HG02623 (cell line): Measurements from ENCODE around the gene ZRSR2.
"Not testable (repeated sequence)": the region's sequence is repeated elsewhere in the genome, so short reads cannot be mapped to it uniquely, and the experiment has no call there.

Experiments used
- ATAC-seq: cut with Tn5 transposase; IDR thresholded peaks from one replicate; pipeline ENCODE4 v1.9.1; 2021; ENCODE audit warnings: moderate library complexity; ENCODE audit not compliant: unreplicated experiment

Gene ZRSR2, protein sequence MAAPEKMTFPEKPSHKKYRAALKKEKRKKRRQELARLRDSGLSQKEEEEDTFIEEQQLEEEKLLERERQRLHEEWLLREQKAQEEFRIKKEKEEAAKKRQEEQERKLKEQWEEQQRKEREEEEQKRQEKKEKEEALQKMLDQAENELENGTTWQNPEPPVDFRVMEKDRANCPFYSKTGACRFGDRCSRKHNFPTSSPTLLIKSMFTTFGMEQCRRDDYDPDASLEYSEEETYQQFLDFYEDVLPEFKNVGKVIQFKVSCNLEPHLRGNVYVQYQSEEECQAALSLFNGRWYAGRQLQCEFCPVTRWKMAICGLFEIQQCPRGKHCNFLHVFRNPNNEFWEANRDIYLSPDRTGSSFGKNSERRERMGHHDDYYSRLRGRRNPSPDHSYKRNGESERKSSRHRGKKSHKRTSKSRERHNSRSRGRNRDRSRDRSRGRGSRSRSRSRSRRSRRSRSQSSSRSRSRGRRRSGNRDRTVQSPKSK

DNA sequence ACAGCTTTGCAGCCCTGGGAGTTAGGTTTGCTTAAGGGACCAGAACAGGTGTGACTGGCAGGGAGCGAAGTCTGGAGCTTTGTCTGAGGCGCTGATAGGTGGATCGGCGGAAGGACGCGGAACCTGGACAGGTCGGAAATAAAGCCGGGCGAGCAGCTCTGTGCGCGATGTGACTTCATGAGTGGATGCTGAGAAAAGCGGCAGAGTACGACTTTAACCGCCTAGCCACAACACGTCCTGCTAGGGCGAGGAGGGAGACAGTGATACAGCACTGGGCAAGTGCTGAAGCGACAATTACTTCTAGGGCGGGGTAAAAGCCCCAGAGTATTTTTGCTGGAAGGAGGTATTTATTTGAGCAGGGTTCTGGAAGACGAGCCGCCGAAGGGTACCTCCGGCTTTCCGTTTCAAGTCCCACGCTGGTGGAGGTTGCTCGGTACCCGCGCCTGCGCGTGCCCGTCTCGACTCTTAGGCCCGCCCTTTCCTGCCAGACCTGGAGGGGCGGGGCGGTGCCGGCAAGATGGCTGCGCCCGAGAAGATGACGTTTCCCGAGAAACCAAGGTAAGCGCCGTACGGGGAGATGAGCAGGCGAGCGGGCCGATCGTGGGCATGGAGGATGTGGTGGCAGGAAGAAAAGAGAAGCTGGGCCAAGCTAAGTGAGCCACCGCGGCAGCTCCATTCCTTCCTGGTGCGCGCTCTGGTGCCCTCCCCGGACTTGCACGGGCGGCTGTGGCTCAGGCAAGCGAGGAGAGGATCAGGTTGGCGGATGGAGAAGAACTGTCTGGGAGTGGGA lies at the start of gene ZRSR2:
TSS of gene ZRSR2 (plus strand) at position 506 of the 790 bp plus-strand sequence. CDS start at position 518, 12 bp downstream.
- peak; percentile 92 for ATAC-seq

DNA sequence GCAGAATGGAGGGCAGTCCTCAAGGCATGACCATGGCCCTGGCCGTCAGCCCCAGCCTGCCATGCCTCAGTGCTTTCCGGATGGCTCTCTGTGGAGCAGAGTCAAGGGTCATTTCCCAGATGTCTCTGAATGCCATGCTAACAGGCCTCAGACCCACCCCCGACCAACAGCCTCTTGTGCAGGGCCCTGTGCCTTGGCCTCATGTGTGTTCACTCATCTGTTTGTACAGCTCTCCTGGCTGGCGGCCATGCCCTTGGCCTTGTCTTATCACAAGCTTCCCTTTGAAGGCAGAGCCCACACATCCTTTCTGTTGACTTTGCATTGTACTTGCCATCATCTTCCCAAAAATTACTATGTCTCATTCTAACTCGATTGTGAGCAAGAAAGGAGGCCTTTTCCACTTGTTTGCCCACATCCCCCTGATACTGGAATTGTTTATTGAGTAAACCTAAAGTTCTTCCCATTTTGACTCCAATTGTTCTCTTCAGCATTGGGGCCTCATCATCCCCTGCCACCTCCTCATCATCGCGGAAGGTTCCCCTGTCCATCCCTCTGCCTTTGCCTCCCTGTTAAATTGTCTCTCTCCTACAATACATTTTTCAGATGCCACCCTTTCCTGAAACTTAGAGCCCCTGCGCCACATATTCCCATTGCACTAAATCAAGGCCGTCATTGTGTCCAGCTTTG lies 46.0 kb upstream of the ZRSR2 start:
- no peak for ATAC-seq

DNA sequence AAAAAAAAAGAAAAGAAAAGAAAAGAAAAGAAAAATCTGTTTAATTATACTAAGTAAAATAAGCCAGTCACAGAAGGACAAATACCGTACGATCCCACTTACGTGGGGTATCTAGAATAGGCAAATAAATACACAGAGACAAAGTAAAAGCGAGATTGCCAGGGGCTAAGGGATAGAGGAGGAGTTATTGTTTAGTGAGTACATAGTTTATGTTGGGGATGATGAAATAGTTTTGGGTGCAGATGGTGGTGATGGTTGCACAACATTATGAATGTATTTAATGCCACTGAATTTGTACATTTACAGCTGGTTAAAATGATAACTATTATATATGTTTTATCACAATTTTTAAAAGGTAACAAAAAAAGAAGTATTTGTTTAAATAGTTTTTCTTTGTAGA lies 45.1 kb upstream of the ZRSR2 start:
- no peak for ATAC-seq

DNA sequence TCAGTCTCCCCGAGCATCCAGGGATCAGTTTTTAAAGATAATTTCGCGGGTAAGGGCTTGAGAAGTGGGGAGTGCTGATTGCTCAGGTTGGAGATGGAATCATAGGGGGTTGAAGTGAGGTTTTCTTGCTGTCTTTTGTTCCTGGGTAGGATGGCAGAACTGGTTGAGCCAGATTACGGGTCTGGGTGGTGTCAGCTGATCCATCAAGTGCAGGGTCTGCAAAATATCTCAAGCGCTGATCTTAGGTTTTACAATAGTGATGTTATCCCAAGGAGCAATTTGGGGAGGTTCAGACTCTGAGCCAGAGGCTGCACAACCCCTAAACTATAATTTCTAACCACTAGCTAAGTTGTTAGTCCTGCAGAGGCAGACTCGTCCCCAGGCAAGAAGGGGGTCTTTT lies 43.6 kb upstream of the ZRSR2 start:
- ATAC-seq, result not testable (repeated sequence)

DNA sequence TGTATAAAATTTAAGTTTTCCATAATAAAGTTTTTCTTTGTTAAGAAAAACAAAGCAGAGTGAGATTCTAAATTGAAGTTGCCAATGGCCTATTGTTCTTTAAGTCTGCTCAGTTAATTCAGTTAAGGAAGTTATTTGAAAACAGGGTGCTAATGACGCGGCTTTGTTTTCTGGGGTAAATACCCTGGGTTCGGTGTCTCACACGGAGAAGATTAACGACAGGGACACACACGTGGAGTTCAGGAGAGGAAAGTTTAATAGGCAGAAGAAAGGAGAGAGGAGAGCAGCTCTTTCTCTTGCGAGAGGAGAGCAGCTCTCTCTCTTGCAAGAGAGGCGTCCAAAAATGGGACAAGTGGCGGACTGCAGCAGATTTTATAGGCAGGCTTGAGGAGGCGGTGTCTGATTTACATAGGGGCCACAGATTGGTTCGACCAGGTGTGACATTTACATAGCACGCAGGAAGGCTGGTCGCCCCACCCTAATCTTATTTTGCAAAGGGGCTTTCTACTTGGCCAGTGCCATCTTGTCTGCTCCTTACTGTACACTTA lies 42.6 kb upstream of the ZRSR2 start:
- ATAC-seq, result no peak

DNA sequence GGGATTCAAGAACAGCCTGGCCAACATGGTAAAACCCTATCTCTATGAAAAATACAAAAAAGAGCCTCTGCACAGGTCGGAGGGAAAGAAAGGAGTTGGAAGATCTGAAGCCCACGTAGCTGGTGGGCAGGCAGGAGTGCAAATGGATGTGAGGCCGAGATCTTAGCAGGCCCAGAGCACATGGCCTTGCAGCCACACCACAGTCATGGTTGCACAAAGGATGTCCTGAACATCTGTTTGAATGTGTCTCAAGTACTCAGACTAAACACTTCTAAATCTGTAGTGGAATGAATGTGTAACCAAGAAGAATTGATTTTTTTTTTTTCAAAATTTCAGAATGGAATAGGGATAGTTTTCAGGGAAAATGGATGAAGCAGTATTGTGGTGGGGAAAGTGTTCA lies 41.4 kb upstream of the ZRSR2 start:
- no peak for ATAC-seq

DNA sequence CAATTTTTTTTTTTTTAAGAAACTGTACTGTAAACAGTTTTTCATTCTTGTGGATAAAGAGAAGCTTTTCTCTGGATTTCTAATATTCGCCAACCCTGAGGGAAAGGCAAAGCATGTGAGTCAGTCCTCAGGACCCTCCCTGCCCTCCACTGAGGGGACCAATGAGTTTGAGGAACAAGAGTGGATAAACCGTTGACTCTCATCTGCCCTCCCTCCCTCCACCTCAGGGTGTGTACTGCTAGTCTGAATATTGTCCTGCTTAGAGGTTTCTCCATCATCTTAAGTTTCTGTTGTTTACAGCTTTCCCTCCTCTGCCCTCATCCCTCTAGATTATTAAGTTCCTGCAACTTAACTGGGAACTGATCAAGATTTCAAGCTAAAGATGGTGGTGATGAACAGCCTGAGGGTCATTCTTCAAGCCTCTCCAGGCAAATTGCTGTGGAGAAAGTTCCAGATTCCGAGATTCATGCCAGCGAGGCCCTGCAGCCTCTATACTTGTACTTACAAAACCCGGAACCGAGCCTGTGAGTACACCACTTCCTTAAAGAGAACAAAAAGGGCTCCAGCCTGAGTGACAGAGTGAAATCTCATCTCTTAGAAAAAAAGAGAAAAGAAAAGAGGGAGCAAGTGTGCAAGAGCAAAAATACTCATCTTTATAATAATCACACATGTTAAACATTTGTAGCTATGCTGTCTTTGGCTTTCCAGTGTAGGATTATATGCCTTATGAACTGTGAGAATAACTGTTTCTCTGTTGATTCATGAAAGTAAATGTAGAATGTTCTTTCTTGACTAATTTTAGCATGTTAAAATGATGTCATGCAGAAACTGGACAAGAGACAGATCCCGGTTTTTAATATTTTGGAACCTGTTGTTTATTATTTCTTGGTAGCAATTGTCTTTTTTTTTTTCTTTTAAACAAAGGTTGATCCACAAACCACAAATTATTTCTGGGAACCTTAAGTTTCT lies 40.4 kb upstream of the ZRSR2 start:
- ATAC-seq, result peak; percentile 80

DNA sequence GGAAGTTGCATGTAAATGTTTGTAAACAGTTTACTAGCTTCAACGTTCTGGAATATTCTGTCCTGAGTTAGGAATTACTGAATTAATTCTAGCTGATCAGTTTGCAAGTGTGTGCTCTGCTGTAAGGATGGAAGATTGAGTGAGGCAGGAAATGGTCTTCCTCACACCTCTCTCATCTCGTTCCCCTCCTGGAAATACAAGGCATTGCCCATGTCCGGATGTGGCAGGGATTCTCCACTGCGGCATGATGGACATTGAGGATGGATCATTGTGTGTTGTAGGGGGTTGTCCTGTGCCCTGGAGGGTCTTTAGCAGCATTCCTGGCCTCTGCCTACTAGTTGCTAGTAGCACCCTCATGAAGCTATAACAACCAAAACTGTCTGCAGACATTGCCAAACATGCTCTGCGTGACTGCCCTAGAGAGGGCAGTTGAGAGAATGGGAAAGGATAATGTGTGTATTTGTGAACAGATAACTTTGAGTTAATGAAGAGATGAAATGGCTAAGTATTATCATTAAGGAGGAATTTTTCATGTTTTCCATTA lies 39.6 kb upstream of the ZRSR2 start:
- ATAC-seq, result no peak

DNA sequence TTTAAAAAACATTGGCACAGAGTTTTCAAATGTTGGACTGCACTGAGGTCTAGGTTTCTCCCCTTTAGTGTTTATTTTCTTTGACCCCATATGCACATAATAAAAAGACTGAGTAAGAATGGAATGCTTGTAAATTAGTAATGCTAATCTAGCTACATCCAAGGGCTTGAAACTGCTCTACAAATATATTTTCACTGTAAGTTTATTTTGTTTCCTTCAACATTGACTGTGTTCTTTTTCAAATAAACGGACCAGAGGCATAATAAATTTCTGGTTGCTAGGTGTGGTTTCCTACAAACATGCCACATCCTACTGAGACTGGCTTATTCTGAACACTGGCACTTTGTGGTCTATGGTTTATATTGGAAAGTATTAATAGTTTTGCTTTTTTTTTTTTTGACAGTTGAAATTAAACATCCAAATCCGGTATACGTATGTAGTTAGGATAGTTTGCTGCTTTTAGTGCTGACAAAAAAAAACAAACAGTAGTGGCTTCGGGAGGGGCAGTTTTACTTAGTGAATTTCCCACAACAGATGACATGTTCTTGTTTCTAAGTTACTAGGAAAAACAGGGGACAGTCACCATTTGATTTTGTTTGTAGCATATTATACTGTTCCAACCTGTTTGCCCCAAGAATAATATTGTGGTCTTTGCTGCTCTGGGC lies 39.0 kb upstream of the ZRSR2 start:
- ATAC-seq, result no peak

DNA sequence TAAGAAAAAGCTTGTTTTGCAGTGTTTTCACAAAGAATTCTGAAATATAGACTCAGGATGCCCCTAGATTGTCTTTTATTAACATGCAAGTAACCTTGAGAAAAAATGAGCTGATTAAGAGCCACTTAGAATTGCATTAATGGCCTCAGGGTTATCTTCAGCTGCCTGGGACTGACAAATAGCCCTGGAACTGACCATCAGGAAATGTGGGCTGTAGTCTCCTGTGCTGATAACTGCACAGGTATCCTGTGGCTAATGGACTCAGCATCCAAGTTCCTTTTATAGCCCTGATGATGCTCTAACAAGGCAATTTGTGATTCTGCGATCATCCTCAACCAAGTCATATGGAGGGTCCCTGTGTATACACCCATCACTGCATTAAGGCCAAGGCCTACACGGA lies 35.2 kb upstream of the ZRSR2 start:
- ATAC-seq, result no peak

DNA sequence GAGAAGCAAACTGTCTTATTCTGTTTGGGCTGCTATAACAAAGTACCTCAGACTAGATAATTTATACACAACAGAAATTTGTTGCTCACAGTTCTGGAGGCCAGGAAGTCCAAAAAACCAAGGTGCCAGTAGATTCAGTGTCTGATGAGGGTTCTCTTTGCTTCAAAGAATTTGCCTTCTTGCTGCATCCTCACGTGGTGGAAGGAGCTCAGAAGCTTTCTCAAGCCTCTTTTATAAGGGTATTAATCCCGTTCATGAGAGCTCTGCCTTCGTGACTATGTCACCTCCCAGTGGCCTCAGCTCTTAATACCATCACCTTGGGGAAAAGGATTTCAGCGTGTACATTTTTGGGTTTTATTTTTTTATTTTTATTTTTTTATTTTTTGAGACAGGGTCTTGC lies 32.1 kb upstream of the ZRSR2 start:
- no peak for ATAC-seq

DNA sequence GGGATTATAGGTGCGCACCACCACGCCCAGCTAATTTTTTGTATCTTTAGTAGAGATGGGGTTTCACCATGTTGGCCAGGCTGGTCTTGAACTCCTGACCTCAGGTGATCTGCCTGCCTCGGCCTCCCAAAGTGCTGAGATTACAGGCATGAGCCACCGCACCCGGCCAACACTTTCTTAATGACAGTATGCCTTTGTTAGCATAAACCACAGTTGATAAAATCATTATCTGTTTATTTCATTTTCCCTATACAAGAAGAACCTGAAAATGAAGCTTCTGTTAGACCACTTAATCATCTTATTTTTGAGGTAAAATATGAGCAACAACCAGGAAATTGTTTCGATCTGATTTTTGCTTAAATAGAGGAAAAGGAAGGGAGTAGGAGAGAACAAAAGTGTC lies 30.4 kb upstream of the ZRSR2 start:
- not testable (repeated sequence) for ATAC-seq

DNA sequence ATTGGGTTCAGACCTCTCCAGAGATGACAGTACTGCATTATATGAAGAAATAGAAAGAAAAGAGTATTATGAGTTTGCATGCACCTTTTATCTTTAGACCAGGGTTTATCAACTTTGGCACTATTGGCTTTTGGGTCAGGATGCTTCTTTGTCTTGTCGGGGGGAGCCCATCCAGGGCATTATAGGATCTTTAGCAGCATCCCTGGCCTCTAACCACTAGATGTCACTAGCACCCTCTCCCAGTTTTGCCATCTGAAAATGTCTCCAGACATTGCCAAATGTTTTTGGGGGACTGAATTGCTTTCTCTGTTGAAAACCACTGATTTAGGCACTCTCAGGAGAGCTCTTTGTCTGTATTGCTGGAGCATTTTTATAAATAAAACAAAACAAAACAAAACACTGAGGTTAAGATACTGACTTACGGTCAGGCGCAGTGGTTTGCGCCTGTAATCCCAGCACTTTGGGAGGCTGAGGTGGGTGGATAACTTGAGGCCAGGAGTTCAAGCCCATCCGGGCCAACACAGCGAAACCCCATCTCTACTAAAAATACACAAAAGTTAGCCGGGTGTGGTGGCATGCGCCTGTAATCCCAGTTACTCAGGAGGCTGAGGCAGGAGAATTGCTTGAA lies 28.6 kb upstream of the ZRSR2 start:
- ATAC-seq, result no peak

DNA sequence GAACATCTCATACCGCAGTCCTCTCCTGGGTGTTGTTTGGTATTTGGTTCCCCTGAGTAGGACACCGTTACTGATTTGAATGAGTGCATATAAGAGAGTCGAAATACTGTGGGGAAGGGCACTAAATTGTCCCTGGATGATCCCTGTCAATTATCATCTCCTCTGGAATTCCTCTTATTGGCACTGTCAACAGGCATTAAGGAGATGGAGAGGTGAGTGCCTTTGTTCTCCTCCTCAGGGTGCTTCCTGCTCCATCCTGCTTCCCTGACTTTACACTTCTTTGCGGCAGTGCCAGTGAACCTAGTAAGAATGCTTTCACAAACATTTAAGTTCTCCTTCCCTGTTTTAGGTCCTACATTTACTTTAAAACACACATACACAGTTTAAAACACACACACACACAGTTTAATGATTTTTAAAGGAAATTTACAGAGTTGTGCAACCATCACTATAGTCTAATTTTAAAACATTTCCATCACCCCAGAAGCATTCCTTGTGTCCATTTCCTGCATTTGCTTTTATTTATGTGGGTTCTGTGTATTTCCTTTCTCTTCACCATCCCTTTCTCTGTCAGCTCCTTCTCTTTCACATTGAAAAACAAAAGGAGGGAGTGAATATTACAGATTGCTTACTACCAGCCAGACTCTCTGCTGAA lies 20.9 kb upstream of the ZRSR2 start:
- no peak for ATAC-seq

DNA sequence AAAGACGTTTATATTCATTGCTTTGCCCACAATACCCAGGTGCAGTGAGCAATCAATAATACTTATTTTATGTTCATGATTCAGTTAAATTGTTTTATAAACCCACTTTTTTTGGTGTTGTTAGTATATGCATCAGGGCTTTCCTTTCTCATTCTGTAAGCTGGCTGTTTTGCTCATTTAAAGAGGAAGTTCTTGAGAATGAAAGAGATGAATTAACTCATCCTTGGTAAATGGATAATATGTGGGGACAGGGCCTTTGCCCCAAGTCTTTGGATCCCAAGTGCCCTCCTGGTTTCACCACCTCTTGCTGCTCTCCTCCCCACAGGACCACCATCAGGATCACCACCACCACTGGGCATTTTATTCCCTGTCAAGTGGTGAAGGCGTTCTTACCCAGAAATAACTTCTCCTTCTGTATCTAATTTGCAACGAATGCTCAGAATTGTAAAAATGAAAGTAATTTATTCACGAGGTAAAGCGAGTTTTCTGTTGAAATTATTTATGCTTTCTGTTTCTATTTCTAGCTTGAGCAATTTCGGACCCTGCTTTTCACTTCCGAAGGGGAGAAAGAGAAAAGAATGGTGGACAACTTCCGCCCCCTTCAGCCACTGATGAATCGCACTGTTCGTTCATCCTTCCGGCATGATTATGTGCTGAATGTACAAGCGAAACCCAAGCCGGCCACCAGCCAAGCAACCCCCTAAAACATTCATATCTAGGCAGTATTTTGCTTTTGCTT lies 8.2 kb upstream of the ZRSR2 start:
- ATAC-seq, result peak; percentile 79

DNA sequence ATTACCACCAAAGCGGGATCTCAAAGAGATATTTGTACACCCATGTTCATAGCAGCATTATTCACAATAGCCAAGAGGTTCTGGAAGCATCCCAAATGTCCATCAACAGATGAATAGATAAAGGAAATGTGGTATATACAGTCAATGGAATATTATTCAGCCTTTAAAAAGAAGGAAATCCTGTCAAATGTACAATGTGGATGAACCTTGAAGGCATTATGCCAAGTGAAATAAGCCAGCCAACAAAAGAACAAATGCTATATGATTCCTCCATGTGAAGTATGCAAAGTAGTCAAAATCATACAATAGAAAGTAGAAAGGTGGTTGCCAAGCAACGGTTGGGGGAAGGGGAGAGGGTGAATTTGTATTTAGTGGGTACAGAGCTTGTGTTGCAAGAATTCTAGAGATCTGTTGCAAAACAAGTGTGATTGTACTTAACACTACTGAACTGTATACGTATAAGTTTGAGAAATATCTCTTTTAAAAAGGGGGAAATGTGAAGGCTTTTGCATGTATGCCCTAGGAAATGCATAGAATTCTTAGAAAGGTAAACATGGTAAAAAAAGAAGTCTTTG lies 5.0 kb upstream of the ZRSR2 start:
- ATAC-seq, result no peak

DNA sequence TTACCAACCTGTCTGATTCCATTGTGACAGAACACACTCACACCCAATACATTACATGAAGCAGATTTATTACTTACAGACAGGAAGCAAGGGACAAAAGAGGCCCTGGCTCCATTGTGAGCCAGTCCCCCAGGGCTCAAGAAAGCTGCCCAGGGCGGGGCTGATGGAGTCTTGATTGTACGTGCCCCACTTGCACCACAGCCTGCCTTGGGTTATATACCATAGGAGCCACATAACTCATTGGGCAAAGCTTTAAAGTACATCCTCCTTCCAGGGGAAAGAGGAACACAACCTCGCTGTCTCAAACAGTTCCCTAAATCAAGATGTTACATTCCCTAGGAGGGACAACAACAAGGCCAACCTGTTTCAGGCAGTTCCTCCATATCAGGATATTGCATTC lies 3.4 kb upstream of the ZRSR2 start:
- ATAC-seq, result no peak
